Epidermal melanocyte (primary cell): ENCODE data around the gene MGRN1.
A peak's percentile ranks its signal among the peaks of the same experiment; 100 is the strongest.

Experiments used
- DNase-seq: peaks from one replicate; pipeline ENCODE4 v3.0.0; 2011; ENCODE audit warnings: low spot score; ENCODE audit not compliant: insufficient read length

The MGRN1 gene

DNA sequence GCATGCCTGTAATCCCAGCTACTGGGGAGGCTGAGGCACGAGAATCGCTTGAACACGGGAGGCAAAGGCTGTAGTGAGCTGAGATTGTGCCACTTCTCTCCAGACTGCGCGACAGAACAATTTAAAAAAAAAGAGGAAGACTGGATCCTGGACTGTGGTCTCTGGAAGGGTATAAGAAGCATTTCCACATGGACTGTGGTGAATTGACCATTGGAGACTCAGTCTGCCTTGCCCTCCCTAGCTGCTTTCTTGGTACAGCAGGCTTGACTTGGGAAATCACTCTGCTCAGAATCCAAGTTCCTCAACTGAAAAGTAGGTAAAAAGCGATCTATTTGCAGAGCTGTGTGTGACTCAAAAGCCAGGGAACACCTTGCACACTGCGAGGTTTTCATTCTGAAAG, 1.0 kb upstream of the MGRN1 start:
- DNase-seq = no peak

DNA sequence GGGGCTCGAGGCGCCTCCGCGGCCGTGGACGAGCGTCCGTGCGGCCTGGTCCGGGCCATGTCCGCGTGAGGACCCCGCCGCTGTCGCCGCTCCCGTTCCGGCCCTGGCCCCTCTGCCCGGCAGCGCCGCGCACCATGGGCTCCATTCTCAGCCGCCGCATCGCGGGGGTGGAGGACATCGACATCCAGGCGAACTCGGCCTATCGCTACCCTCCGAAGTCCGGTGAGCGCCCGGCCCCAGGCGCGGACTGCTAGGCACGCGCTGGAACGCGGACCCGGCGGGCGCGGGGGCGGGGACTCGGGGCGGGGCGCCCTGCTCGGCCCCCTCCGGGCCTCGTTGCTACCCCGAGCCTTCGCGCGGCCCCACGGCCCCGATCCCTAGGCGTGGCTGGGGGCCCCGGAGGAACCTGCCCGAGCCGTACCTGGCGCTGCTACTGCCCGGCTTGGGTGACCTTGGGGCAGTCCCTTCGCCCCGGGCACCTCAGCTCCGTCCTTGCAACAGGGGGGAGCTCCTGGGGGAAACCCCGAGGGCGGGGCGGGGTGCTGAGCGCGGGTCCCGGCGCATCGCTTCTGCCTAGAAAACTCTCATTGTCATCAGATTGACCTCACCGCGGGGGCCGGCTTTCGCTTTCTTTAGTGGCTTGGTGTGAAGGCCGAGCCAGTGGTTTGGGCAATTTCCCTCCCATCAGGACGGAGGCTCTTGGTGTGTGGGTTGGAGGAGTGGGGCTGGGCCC, 367 bp downstream of the MGRN1 start:
- peak; percentile 59 for DNase-seq

DNA sequence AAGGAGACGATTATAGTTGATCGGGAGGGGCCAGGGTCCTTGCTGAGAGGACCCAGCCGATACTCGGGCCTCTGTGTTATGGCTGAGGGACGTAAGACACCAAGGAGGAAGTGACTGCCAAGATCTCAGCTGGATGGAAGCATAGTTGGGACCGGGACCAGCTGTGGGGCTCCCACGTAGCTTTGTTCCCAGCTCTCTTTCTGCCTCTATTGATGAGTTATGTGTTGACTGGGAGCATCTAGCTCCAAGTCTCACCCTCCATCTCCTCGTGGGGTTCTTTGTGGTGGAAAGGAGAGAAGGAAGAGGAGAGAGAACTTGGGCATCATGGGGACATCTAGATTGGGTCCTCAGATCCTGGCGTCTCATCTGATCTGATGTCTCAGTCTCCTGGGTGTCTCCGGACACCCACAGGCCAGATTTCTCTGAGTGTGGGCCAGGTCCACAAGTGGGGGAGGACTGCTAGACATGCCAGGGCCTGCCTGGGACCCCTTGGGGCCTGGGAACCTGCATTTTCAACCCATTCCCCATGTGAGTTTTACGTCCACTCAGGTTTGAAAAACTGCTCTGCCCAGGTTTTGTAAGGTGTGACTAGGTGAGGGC, 1.0 kb downstream of the MGRN1 start:
- no peak for DNase-seq

DNA sequence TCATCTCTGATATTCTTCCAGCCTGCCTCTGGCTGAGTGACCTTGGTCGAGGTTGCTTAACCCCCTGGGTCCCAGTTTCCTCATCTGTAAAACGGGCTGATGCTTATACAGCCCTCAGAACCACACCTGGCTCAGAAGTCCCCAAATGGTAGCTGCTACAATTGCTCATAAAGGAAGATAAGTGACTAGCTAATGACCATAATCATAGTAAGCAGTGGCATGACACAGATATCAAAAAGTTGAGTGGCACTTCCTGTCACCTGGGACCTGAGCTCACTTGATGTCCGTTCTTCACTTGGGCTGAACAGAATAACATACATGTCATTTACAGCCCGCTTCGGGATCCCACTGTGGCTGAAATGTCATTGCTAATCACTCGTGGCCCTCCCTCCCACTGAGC, 1.8 kb downstream of the MGRN1 start:
- no peak for DNase-seq

DNA sequence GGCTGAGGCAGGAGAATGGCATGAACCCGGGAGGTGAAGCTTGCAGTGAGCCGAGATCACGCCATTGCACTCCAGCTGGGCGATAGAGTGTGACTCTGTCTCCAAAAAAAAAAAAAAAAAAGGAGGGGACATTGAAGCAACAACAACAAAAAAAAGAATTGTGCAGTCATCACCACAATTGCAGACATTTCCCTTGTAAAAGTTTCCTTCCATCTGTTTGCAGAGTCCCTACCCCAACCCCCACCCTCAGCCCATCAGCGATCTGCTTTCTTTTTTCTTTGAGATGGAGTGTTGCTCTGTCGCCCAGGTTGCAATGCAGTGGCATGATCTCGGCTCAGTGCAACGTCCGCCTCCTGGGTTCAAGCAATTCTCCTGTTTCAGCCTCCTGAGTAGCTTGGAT, 3.7 kb downstream of the MGRN1 start:
- no peak for DNase-seq

DNA sequence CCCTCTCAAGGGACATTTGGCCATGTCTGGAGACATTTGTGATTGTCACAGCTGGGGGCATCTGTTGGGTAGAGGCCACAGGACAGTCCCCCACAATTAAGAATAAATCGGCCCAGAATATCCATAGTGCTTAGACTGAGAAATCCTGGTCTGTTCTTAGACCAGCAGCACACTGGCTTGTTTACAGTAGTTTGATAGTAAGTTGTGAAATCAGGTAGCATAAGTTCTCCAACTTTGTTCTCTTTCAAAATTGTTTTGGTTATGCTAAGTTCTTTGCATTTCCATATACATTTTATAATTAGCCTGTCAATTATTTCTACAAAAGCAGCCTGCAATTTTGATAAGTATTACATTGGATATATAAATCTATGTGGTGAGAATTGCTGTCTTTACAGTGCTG, 6.8 kb downstream of the MGRN1 start:
- no peak for DNase-seq

DNA sequence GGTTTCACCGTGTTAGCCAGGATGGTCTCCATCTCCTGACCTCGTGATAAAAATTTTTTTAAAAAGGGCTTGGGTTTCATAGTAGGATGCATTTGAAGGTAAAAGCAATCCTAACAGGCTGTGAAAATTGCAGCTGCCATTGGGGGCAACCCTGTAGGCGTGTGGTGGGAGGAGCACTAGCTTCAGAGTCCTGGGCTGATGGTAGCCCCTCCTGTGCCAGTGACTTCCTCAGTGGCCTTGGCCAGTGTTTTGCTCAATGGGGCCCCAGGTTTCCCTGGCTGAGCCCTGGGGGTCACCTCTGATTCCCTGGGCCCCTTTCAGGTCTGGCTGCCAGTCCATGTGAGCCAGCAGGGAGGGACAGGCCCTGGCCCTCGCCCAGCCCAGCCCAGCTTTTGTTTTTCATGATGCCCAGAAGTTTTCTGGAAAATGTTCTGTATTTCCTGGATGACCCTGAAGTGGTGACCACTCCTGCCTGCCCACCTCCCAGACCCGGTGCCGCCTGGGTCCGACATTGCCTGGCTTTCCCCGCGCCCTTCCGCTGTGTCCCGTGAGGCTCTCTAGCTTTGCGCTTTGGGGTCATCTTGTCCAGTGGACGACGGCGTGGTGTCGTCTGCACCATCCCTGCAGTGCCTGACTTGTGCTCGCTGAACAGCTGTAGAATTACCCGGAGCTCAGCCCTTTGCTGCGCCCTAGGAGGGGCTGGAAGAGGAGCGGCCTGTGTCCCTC, 9.4 kb downstream of the MGRN1 start:
- no peak for DNase-seq

DNA sequence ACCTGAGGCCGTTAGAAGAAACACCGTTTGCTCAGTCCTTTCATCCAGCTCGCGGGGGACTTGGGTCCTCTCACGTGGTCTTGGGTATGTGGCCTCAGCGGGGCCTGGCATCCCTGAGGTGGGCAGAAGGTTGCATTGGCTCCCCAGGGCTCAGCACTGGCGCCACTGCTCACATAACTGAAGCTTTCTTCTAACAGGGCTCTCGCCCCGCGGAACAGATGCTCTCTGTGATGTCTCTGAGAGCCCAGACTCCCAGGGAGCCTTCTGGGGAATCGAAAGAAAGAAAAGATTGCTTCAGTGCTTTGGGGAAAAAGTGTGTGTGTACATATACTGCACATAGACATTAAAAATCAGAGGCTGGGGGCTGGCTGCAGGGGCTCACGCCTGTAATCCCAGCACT, 10.1 kb downstream of the MGRN1 start:
- DNase-seq = no peak

DNA sequence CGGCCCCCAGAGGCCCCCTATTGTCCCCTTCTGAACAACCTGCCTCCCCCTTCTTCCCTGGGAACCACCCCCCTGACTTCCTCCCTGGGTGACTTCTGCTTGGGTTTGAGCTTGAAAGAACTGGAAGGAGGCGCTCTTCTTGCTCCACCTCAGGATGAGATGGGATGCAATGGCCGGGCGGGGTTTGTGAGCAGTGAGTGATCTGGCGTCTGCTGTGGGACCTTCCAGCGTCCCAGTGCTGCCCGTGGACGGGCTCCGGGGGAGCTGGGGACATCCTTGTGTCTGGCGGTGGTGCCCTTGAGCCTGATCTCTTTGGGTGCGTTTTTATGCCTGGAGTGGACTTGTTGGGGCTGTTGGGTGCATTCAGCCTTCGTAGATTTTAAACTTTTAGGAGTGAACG, 11.6 kb downstream of the MGRN1 start:
- no peak for DNase-seq

DNA sequence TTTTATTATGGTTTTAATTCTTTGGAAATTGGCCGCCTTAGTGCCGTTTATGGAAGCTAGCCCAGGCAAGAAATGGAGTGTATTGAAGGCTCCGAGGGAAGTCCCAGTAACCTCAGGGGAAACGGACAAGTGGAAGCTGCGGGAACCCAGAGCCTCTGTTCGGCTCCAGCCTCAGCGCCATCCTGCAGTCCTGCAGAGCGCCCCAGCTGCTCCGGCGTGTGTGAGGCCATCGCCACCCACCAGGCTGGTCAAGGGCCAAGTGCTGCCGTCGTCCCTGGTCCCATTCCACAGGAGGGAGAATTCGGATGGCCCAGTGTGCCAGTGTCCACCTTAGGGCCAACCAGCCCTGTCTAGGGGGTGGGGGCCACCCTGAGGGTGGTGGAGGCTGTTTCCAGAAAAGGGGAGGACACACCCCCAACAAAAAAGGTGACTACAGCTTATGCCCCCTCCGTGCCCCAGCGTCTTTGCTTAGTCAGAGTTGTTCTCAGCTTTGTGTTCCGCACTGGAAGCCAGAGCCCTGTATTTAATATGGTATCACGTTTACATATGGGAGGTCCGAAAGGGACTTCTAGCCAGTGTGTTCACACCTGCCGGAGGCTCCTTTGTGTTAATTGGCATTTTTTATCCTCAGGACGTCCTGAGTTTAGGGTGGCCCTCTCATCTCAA, 13.0 kb downstream of the MGRN1 start:
- no peak for DNase-seq

DNA sequence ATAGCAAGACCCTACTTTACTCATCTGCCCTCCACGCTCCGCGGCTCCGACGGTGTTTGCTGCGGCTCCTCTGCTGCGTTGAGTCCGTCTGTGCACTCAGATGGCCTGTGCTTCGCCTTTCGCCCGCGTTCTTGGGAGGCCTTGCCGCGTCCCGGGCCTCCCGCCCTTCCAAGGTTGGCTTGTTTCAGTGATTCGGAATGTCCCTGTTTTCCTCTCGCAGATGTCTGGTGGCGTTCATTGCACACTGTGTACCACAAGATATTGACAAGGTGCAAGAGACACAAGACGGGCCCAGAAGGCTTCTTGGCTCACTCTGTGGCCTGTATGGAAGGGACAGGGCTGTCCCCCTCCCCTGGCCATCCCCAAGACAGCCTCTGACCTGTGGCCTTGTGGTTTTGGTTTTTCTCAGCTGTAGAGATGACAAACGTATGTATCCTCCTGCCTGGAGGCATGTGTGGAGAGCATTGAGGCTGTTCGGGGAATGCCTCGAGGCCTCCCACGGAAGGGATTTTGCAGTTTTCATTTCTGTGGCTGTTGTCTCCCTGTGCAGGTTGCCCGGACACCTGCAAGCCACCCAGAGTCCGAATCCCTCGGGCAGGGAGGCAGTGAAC, 15.4 kb downstream of the MGRN1 start:
- DNase-seq = no peak

DNA sequence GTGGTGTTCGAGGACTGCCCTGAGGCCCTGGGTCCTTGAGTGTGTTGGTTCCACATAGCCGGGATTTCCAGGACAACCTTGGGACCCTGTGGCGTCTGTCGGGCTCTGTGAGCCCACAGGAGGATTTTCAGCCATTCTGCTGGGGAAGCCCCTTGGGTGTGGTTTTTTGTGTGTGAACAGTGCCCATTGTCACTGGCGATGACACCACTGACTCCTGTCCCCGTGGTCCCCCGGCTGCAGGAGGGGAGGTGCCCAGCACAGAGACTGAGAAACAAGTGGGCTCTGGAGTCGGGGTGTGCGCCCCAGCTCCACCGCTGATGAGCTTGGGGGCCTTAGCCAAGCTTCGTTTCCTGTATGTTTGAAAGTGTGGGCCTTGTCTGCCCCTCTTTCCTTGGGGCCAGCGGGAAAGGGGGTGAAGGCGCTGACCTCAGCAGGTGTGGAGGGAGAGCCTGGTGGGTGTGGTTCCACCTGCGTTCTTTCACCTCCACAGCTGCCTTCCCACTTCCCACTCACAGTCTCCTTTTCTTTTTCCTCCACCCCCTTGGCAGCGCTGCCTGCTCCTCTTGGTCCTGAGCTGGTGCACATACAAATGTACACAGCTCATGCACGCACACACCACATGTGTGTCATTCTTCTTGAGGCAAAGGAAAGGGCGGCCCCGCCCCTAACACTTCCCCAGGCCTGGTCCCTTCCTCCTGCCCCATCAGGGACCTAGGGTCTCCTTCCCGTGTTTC, 16.1 kb downstream of the MGRN1 start:
- DNase-seq = no peak

DNA sequence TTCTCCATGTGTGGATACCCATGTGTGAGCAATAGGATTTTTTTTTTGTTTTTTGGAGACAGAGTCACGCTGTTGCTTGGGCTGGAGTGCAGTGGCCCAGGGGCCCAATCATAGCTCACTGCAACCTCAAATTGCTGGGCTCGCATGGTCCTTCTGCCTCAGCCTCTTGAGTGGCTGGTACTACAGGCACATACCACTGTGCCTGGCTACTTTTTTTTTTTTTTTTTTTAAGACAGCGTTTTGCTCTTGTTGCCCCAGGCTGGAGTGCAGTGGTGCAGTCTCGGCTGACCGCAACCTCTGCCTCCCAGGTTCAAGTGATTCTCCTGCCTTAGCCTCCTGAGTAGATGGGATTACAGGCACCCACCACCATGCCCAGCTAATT, 16.7 kb downstream of the MGRN1 start:
- no peak for DNase-seq

DNA sequence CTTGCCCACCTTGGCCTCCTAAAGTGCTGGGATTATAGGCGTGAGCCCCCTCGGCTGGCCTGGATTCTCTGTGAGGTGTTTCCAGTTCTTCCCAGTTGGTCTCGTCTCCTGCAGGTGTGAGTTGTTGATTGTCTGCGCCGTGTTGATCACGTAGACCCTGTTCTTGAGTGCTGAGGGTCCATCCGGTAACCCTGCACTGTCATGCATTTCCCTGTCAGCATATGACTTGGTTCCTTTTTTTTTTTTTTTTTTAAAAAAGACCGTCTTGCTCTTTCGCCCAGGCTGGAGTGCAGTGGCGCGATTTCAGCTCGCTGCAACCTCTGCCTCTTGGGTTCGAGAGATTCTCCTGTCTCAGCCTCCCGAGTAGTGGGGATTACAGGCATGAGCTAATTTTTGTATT, 17.3 kb downstream of the MGRN1 start:
- no peak for DNase-seq

DNA sequence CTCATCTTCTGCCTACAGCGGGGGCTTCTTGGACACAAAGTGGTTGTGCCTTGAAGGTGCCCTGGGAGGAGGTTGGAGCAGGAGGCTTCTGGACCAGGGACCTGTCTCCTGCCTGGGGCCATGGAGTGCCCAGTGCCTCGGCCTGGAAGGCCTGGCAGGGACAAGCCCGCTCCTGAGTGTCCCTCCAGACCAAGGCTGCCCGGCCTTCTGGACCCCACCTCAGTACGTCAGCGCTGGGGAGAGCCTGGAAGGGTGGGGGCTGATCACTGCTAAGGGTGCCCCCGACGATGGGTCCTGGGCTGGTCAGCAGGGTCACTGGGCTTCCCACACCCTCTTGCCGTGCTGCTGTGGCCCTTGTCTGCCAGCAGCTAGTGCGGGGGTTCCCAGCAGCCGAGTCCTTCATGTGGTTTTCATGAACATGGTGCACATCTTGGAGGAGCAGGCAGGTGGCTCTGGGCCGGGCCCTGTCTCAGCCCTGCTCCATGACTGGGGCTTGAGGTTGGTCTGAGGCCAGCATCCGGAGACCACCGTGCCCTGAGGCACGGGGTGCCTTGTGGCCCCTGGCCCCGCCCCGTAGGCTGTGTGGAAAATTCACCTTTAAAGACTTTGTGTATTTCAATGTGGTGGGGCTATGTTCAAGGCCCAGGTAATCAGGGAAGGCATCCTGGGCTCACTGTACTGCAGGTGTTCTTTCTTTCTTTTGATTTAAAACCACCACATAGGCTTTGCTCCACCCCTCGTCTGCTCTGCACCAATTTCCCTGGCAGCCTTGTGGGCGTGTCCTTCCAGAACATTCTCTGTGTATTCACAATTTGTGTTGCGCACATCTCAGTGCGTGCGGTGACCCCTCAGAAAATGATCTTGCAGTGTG, 22.4 kb downstream of the MGRN1 start:
- no peak for DNase-seq

DNA sequence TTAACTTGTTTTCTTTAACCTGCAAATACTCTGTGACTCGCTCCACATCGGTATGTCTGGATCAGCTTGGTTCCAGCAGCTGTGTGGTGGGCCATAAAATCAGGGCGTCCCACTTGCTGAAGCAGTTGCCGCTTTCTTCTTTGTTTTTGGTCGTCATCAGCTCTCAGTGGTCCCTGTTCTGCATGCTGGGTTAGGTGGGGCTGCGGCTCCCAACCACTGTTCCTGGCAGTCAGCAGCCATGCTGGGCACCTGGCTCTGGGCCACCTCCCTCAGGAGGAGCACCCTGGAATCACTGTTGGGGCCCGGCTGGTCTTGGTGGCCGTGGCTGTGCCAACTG, 23.0 kb downstream of the MGRN1 start:
- DNase-seq = no peak

DNA sequence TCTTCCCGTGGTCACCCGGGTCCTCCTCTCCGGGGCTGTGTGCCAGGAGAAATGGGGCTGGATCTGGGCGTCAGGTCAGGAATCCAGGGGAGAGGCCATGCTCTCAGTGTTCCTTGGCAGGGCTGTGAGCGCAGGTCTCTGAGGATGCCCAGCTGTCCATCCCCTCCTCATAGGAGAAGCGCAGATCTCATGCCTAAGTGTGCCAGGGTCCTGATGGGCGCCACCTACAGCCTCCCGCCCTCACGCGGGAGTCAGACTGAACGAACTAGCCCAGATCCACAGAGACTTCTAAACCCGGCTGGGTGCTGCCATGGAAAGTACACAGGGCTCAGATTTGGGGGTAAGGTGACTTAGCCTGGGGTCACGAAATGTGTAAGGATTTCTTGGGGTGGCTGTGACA, 24.3 kb downstream of the MGRN1 start:
- DNase-seq = no peak

DNA sequence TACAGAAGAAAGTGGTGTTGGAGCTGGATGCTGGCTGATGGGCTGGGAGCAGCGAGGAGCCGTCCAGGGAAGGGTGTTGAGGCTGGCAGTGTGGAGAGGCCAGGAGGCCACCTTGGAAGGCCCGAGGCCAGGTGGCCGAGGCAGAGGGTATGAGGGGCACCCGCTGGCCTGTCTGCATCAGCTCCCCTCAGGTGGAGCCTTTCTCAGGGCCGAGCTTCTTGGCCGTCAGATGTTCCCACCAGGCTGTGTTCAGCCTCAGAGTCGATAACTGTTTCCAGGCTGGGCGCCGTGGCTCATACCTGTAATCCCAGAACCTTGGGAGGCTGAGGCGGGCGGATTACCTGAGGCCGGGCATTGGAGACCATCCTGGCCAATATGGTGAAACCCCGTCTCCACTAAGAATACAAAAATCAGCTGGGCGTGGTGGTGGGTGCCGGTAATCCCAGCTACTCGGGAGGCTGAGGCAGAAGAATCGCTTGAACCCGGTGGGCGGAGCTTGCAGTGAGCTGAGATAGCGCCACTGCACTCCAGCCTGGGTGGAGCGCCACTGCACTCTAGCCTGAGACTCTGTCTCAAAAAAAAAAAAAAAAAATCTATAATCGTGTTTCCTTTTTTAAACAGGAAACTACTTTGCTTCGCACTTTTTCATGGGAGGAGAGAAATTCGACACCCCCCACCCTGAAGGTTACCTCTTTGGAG, 25.3 kb downstream of the MGRN1 start:
- no peak for DNase-seq

DNA sequence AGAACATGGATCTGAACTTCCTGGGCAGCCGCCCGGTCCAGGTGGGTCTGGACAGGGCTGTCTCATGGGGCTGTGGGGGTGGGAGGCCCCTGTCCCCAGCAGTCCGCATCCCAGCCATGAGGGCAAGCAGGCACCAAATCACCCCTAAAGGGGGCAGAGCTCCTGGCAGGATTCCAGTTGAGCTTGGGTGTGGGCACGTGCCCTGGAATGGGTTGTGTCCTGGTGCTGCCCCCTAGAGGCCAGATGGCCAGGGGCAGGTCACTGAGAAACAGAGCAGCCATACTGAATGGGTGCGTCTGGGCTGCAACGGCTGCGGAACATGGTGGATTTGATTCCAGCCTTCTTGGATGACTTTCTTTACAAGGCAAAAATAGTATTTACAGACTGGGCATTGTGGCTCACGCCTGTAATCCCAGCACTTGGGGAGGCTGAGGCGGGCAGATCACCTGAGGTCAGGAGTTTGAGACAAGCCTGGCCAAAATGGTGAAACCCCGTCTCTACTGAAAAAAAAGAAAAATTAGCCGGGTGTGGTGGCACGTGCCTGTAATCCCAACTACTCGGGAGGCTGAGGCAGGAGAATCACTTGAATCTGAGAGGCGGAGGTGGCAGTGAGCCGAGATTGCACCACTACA, 25.9 kb downstream of the MGRN1 start:
- peak; percentile 65 for DNase-seq
